ENCODE measurements around the gene MEMO1. TPM values are rescaled to one million over a fixed set of nuclear protein-coding genes. Genes with fewer than 3 reads are reported as not detected.

Gene MEMO1
- total and polyA plus RNA-seq, 2 donors (not counting 3 experiments of a cell fraction or from before 2014, with no cell fraction given): 38.6 to 56.2 TPM

DNA sequence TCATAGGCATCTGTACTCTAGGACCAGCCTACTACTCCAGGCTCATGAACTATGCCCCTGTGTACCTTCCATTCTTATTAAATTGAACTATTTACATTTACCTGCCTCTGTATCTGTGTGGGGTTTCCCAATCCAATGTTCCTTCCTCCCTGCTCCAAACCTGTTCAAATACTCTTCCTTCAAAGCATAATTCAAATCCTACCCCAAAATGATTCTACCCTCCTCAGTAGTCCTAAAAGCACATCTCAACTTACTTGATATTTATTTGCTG, 3.8 kb downstream of the MEMO1 start:
- Histone ChIP-seq H3K4me1 (ENCODE audit: control insufficient read depth, extremely low read depth, insufficient read depth, low read length) (peaks cover 20% of the 10 kb centered on the region), H2AFZ (ENCODE audit: low read depth, low read length) (no peak overlapping the region), H3K9me1 (replicated peaks; ENCODE audit: control insufficient read depth, extremely low read depth, insufficient read depth, low read length) (no peaks in the 10 kb centered on the region), H3K27ac (ENCODE audit: insufficient read depth, low read depth, low read length) (no peak overlapping the region), H4K20me1 (replicated peaks; ENCODE audit: control insufficient read depth, extremely low read depth, insufficient read depth, low read length) (peaks cover 11% of the 10 kb centered on the region), H3K9ac (replicated peaks; ENCODE audit: extremely low read depth, insufficient read depth, low read length) (no peak overlapping the region), H3K79me2 (ENCODE audit: control insufficient read depth, insufficient read depth, low read length) (peaks cover 75% of the 10 kb centered on the region), H3K36me3 (ENCODE audit: control insufficient read depth in 2 of 2, extremely low read depth in 1 of 2, insufficient read depth in 2 of 2, low read length in 2 of 2) (no peaks in the 10 kb centered on the region), H3K4me3 (replicated peaks in 1 of 3; ENCODE audit: insufficient read depth in 1 of 3, low read depth in 1 of 3, low read length in 3 of 3) (no peak overlapping the region), H3K4me2 (ENCODE audit: insufficient read depth, low read length) (no peak overlapping the region), H3K27me3 (ENCODE audit: control insufficient read depth in 2 of 2, insufficient read depth in 2 of 2, low read length in 2 of 2) (no peaks in the 10 kb centered on the region), H3K9me3 (replicated peaks; ENCODE audit: control insufficient read depth, insufficient read depth, low read length) (no peaks in the 10 kb centered on the region)
- POLR2A ChIA-PET: no interaction called here
- CTCF ChIA-PET: no interaction called here
- no peak for DNase-seq (ENCODE audit: low read depth, low spot score)
- TF ChIP-seq GATA2 (IDR thresholded peaks at IDR 0.05; ENCODE audit: insufficient read depth, insufficient read length, low read depth, low read length): no peak
- TF ChIP-seq FOS (IDR thresholded peaks at IDR 0.05; ENCODE audit: borderline replicate concordance, insufficient read depth, low read length): no peak
- no peak for TF ChIP-seq POLR2A (IDR thresholded peaks at IDR 0.05; ENCODE audit: low read depth, low read length)
- dilution Hi-C loops (cut with MboI; ENCODE audit: extremely low pct_ligation_motif_present, low sequenced_read_pairs): no loop called here
- no TSS peak for BruUV-seq (replicated peaks)
- FAIRE-seq: no peak
- intact Hi-C loops (cut with micrococcal nuclease): no loop called here

DNA sequence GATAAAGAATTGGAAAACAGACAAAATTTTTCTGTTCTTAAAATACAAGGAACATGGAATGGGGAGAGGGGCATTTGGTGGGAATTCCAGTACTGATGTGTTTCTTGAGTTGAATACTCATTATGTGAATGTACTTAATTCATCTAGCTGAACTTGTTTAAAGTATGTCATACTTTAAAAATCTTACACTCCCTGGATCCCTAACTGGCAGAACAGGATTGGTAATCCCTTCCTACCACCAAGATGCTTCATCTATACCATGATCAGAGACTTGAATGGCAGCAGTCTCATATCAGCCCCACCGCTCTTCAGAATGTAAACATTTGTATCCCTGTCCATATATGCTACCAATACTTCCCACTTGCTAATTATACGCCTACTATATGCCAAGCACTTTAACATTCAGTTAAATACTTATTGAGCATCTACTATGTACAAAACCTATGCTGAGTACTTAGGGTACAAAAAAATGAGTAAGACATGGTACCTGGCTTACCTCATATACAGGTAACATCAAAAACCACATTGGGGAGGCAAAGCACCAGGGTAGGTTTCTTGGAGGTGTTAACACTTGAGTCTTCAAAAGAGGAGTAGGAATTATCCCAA, 5.3 kb downstream of the MEMO1 start:
- ChIA-PET CTCF (interaction anchor here (1.0 kb wide), 1 partner anchor 84 kb away, joined by 3 read pairs; no protein-coding TSS in a partner anchor), POLR2A (no interaction called here)
- intact Hi-C loops (cut with micrococcal nuclease) (no loop called here), dilution Hi-C loops (cut with MboI; ENCODE audit: extremely low pct_ligation_motif_present, low sequenced_read_pairs) (no loop called here)
- H3K9me3 ChIP-seq (replicated peaks; ENCODE audit: control insufficient read depth, insufficient read depth, low read length): no peaks in the 10 kb centered on the region
- no peak overlapping the region for H3K4me3 ChIP-seq (replicated peaks in 1 of 3; ENCODE audit: insufficient read depth in 1 of 3, low read depth in 1 of 3, low read length in 3 of 3)
- FAIRE-seq (no peak), DNase-seq (ENCODE audit: low read depth, low spot score) (no peak)
- no peak overlapping the region for H3K27ac ChIP-seq (ENCODE audit: insufficient read depth, low read depth, low read length)
- H3K4me2 ChIP-seq (ENCODE audit: insufficient read depth, low read length): no peak overlapping the region
- no peaks in the 10 kb centered on the region for H3K36me3 ChIP-seq (ENCODE audit: control insufficient read depth in 2 of 2, extremely low read depth in 1 of 2, insufficient read depth in 2 of 2, low read length in 2 of 2)
- no peaks in the 10 kb centered on the region for H3K27me3 ChIP-seq (ENCODE audit: control insufficient read depth in 2 of 2, insufficient read depth in 2 of 2, low read length in 2 of 2)
- no TSS peak for BruUV-seq (replicated peaks)
- H3K9me1 ChIP-seq (replicated peaks; ENCODE audit: control insufficient read depth, extremely low read depth, insufficient read depth, low read length): no peaks in the 10 kb centered on the region
- no peak overlapping the region for H2AFZ ChIP-seq (ENCODE audit: low read depth, low read length)
- H4K20me1 ChIP-seq (replicated peaks; ENCODE audit: control insufficient read depth, extremely low read depth, insufficient read depth, low read length): peaks cover 11% of the 10 kb centered on the region
- peaks cover 85% of the 10 kb centered on the region for H3K79me2 ChIP-seq (ENCODE audit: control insufficient read depth, insufficient read depth, low read length)
- TF ChIP-seq POLR2AphosphoS5 (IDR thresholded peaks at IDR 0.05; ENCODE audit: insufficient read depth, low read depth, low read length) (no peak), MYC (IDR thresholded peaks at IDR 0.05; ENCODE audit: low read depth, low read length) (no peak), POLR2A (IDR thresholded peaks at IDR 0.05; ENCODE audit: low read depth, low read length) (no peak), FOS (IDR thresholded peaks at IDR 0.05; ENCODE audit: borderline replicate concordance, insufficient read depth, low read length) (no peak), JUN (IDR thresholded peaks at IDR 0.05; ENCODE audit: borderline replicate concordance, insufficient read depth, insufficient read length, low read depth) (no peak), GATA2 (IDR thresholded peaks at IDR 0.05; ENCODE audit: insufficient read depth, insufficient read length, low read depth, low read length) (no peak), EZH2 (IDR thresholded peaks at IDR 0.05; ENCODE audit: borderline replicate concordance, low read depth, low read length, severe bottlenecking) (no peak)
- TF ChIP-seq, protein P1, sequence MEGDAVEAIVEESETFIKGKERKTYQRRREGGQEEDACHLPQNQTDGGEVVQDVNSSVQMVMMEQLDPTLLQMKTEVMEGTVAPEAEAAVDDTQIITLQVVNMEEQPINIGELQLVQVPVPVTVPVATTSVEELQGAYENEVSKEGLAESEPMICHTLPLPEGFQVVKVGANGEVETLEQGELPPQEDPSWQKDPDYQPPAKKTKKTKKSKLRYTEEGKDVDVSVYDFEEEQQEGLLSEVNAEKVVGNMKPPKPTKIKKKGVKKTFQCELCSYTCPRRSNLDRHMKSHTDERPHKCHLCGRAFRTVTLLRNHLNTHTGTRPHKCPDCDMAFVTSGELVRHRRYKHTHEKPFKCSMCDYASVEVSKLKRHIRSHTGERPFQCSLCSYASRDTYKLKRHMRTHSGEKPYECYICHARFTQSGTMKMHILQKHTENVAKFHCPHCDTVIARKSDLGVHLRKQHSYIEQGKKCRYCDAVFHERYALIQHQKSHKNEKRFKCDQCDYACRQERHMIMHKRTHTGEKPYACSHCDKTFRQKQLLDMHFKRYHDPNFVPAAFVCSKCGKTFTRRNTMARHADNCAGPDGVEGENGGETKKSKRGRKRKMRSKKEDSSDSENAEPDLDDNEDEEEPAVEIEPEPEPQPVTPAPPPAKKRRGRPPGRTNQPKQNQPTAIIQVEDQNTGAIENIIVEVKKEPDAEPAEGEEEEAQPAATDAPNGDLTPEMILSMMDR (IDR thresholded peaks at IDR 0.05; ENCODE audit: extremely low read depth in 1 of 2, insufficient read depth in 1 of 2, low read depth in 1 of 2, low read length in 2 of 2): no peak
- TF ChIP-seq, protein P2, sequence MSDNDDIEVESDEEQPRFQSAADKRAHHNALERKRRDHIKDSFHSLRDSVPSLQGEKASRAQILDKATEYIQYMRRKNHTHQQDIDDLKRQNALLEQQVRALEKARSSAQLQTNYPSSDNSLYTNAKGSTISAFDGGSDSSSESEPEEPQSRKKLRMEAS (IDR thresholded peaks at IDR 0.05; ENCODE audit: insufficient read depth, insufficient read length): no peak
- peaks cover 13% of the 10 kb centered on the region for H3K4me1 ChIP-seq (ENCODE audit: control insufficient read depth, extremely low read depth, insufficient read depth, low read length)
- H3K9ac ChIP-seq (replicated peaks; ENCODE audit: extremely low read depth, insufficient read depth, low read length): no peak overlapping the region

Measured in endothelial cell of umbilical vein (primary cell).